ENCODE results near the gene MYRIP.
"Not testable (repeated sequence)": the region's sequence is repeated elsewhere in the genome, so short reads cannot be mapped to it uniquely, and the experiment has no call there.

The MYRIP gene

GRCh38 chr3:39809181-39809994, at the start of gene MYRIP:
MYRIP (plus strand) TSS chr3:39809609; CDS start chr3:39900817, 91,208 bp downstream.
- no peak for DNase-seq

GRCh38 chr3:39760325-39760724, 49.1 kb upstream of the MYRIP start:
- no peak for DNase-seq

GRCh38 chr3:39762537-39763070, 46.8 kb upstream of the MYRIP start:
- DNase-seq: no peak

GRCh38 chr3:39763390-39763789, 46.0 kb upstream of the MYRIP start:
- DNase-seq: no peak

GRCh38 chr3:39765575-39765974, 43.8 kb upstream of the MYRIP start:
- no peak for DNase-seq

- DNase-seq: no peak
These were observed 43.0 kb upstream of the MYRIP start for GRCh38 chr3:39766433-39766832.

- not testable (repeated sequence) for DNase-seq
These were observed 42.5 kb upstream of the MYRIP start for GRCh38 chr3:39766909-39767308.

- DNase-seq: not testable (repeated sequence)
These were observed 31.2 kb upstream of the MYRIP start for GRCh38 chr3:39778168-39778567.

GRCh38 chr3:39779511-39780230, 29.7 kb upstream of the MYRIP start:
- DNase-seq: no peak

- no peak for DNase-seq
These were observed 29.1 kb upstream of the MYRIP start for GRCh38 chr3:39780352-39780751.

GRCh38 chr3:39781025-39781424, 28.4 kb upstream of the MYRIP start:
- DNase-seq: no peak

GRCh38 chr3:39781632-39782031, 27.8 kb upstream of the MYRIP start:
- no peak for DNase-seq

GRCh38 chr3:39783680-39784079, 25.7 kb upstream of the MYRIP start:
- DNase-seq: no peak

GRCh38 chr3:39784922-39785321, 24.5 kb upstream of the MYRIP start:
- no peak for DNase-seq

GRCh38 chr3:39788128-39788883, 21.1 kb upstream of the MYRIP start:
- no peak for DNase-seq

GRCh38 chr3:39791603-39792002, 17.8 kb upstream of the MYRIP start:
- DNase-seq: no peak

GRCh38 chr3:39794880-39795279, 14.5 kb upstream of the MYRIP start:
- DNase-seq: no peak

- no peak for DNase-seq
These were observed 8.2 kb upstream of the MYRIP start for GRCh38 chr3:39801216-39801615.

GRCh38 chr3:39802486-39802885, 6.9 kb upstream of the MYRIP start:
- DNase-seq: not testable (repeated sequence)

GRCh38 chr3:39803956-39804355, 5.5 kb upstream of the MYRIP start:
- DNase-seq: no peak

GRCh38 chr3:39804951-39805350, 4.5 kb upstream of the MYRIP start:
- no peak for DNase-seq

GRCh38 chr3:39805650-39806049, 3.8 kb upstream of the MYRIP start:
- DNase-seq: no peak

GRCh38 chr3:39806820-39807219, 2.6 kb upstream of the MYRIP start:
- DNase-seq: no peak

Measured in amniotic stem cell (primary cell).